B cell (primary cell): ENCODE measurements around the gene FALEC. TPM values are rescaled to one million over a fixed set of nuclear protein-coding genes. Genes with fewer than 3 reads are reported as not detected.

Experiments
- ATAC-seq: fragments of 200-7000 bp; cut with Tn5 transposase; one replicate; pipeline ENCODE4 v1.10.0; 2021; ENCODE audit warnings: low read depth, mild to moderate bottlenecking, moderate number of reproducible peaks, moderate library complexity
- CTCF ChIA-PET: fragments of 350-600 bp; sonication (Branson Sonifier 250); formaldehyde crosslinking; loops from one replicate; lab custom pipeline; 2021; ENCODE audit warnings: antibody characterized with exemption, inconsistent platforms; lab: Charles Lee
- POLR2A ChIA-PET: fragments of 350-600 bp; sonication (Branson Sonifier 250); formaldehyde crosslinking; loops from one replicate; lab custom pipeline; 2021; ENCODE audit warnings: antibody characterized with exemption; lab: Charles Lee
- DNase-seq: peaks from one replicate; pipeline ENCODE4 v3.0.0; 2013
- H2AFZ ChIP-seq: 2 replicates; pipeline ENCODE4 v1.6.1; 2012; ENCODE audit warnings: mild to moderate bottlenecking, low read depth, low read length; ENCODE audit not compliant: insufficient read depth, poor library complexity, severe bottlenecking
- H3K27ac ChIP-seq, 2 donors: 1 replicate in 1 of 2; 2 replicates in 1 of 2; pipeline ENCODE4 v1.5.1; 2012 to 2013; ENCODE audit warnings: low read length in 2 of 2, mild to moderate bottlenecking in 2 of 2, moderate library complexity in 1 of 2
- H3K27me3 ChIP-seq, 4 experiments: fragments of 200-600 bp in 1 of 4; sonication (generic) in 1 of 4; replicated peaks in 1 of 4; 1 replicate in 2 of 4; 2 replicates in 2 of 4; pipeline versions ENCODE4 v1.6.1 to v1.7.0; 2013 to 2016; ENCODE audit warnings: low read length in 3 of 4, mild to moderate bottlenecking in 2 of 4, mixed read lengths in 1 of 4, moderate library complexity in 1 of 4; ENCODE audit not compliant: insufficient read depth in 4 of 4, control insufficient read depth in 3 of 4; ENCODE audit errors: control extremely low read depth in 1 of 4
- H3K36me3 ChIP-seq, 2 experiments: replicated peaks in 1 of 2; 1 replicate in 1 of 2; 2 replicates in 1 of 2; pipeline versions ENCODE4 v1.6.1 to v1.7.1; 2013; ENCODE audit warnings: low read length in 1 of 2; ENCODE audit not compliant: insufficient read depth in 2 of 2, control insufficient read depth in 1 of 2; ENCODE audit errors: control extremely low read depth in 1 of 2, extremely low read depth in 1 of 2
- H3K4me1 ChIP-seq, 2 donors: fragments of 200-600 bp in 1 of 2; sonication (generic) in 1 of 2; 1 replicate in 1 of 2; 2 replicates in 1 of 2; pipeline versions ENCODE4 v1.5.1 to v1.6.1; 2013 to 2017; ENCODE audit warnings: low read length in 2 of 2; ENCODE audit not compliant: control insufficient read depth in 2 of 2, insufficient read depth in 2 of 2
- H3K4me2 ChIP-seq: replicated peaks from 2 replicates; pipeline ENCODE3; 2012; ENCODE audit warnings: mild to moderate bottlenecking, low read depth, low read length; ENCODE audit not compliant: poor library complexity, severe bottlenecking
- H3K4me3 ChIP-seq, 5 experiments: fragments of 200-600 bp in 1 of 5; sonication (generic) in 1 of 5; 1 replicate in 3 of 5; 2 replicates in 2 of 5; pipeline versions ENCODE4 v1.5.1 to v1.7.0; 2011 to 2016; ENCODE audit warnings: low read length in 4 of 5, mild to moderate bottlenecking in 4 of 5, low read depth in 2 of 5, control low read depth in 1 of 5, moderate library complexity in 1 of 5; ENCODE audit not compliant: insufficient read depth in 1 of 5; ENCODE audit errors: control extremely low read depth in 1 of 5, extremely low read depth in 1 of 5
- H3K79me2 ChIP-seq: fragments of 200-600 bp; sonication (generic); one replicate; pipeline ENCODE4 v1.6.0; 2016; ENCODE audit warnings: low read length; ENCODE audit not compliant: control insufficient read depth, insufficient read depth
- H3K9ac ChIP-seq: fragments of 200-600 bp; sonication (generic); 2 replicates; pipeline ENCODE4 v1.6.1; 2017; ENCODE audit warnings: mild to moderate bottlenecking, low read length, moderate library complexity
- H3K9me3 ChIP-seq, 3 donors: one replicate each; pipeline versions ENCODE4 v1.6.1 to v1.7.1; 2013; ENCODE audit warnings: low read length in 2 of 3; ENCODE audit not compliant: control insufficient read depth in 2 of 3, insufficient read depth in 1 of 3; ENCODE audit errors: control extremely low read depth in 1 of 3
- H4K20me1 ChIP-seq: 2 replicates; pipeline ENCODE4 v1.6.0; 2012; ENCODE audit warnings: mild to moderate bottlenecking, low read length; ENCODE audit not compliant: insufficient read depth, control insufficient read depth, poor library complexity, severe bottlenecking
- H3K27ac Mint-ChIP-seq: one replicate; pipeline ENCODE4 v1.8.0; 2021; ENCODE audit warnings: mixed read lengths
- H3K27me3 Mint-ChIP-seq: one replicate; pipeline ENCODE4 v1.8.0; 2021; ENCODE audit warnings: mixed read lengths
- H3K4me1 Mint-ChIP-seq: one replicate; pipeline ENCODE4 v1.8.0; 2021; ENCODE audit warnings: mixed read lengths
- H3K4me3 Mint-ChIP-seq: one replicate; pipeline ENCODE4 v1.8.0; 2021; ENCODE audit warnings: mixed read lengths
- H3K9me3 Mint-ChIP-seq: one replicate; pipeline ENCODE4 v1.8.0; 2022; ENCODE audit warnings: mixed read lengths; ENCODE audit not compliant: insufficient read depth
- CTCF ChIP-seq: fragments of 200-600 bp; IDR thresholded peaks from one replicate; pipeline ENCODE4 v1.8.0; 2022; ENCODE audit warnings: antibody characterized with exemption, mild to moderate bottlenecking
- EZH2 ChIP-seq: IDR thresholded peaks from 2 replicates; pipeline ENCODE4 v1.6.1; 2012; ENCODE audit warnings: borderline replicate concordance, low read depth, mild to moderate bottlenecking, moderate library complexity, low read length; ENCODE audit not compliant: insufficient read depth, poor library complexity, severe bottlenecking
- WGBS: methylation state at CpG from one replicate; pipeline ENCODE4 v1.1.5; 2013; ENCODE audit warnings: missing lambda C conversion rate; ENCODE audit not compliant: insufficient coverage; 5-methylcytosine and 5-hydroxymethylcytosine counted together
- intact Hi-C: fragments of 100-400 bp; cut with micrococcal nuclease; formaldehyde crosslinking; loops from one replicate; pipeline ENCODE4 v1.10.0; 2022
- polyA plus RNA-seq: library from polyadenylated mRNA; depleted of rRNA; stranded (reverse); fragments of >200 nt; gene quantifications from 2 replicates; pipeline ENCODE4 v1.2.3, GENCODE V29; 2012
- total RNA-seq, 2 donors: library from RNA; stranded (reverse); fragments of 120-200 nt in 1 of 2; gene quantifications; 1 replicate in 1 of 2; 2 replicates in 1 of 2; pipeline versions ENCODE4 v1.2.3 to v1.2.4, GENCODE V29; 2013 to 2022

Gene FALEC
- total and polyA plus RNA-seq, 2 donors (not counting 1 experiment from before 2014, with no cell fraction given), result 1.1 to 2.6 TPM

GRCh38 chr1:150578272-150579109 is 62.9 kb downstream of the FALEC start:
- H3K27me3 Mint-ChIP-seq, result no peaks in the 10 kb centered on the region
- intact Hi-C loops, result loop anchor here (1.0 kb wide), 4 partner anchors 16 to 51 kb away; partner anchors contain the start of gene ENSA
- POLR2A ChIA-PET, result interaction anchor here (0.9 to 11.2 kb wide), 6 partner anchors 8 to 215 kb away, joined by 3 to 371 read pairs (median 11); partner anchors contain the start of genes ENSA, RPRD2 and TARS2
- peak overlapping the region; percentile 97 for H3K27ac Mint-ChIP-seq
- peak overlapping the region; percentile 99 for H3K4me3 Mint-ChIP-seq
- WGBS, result under 1% methylated on average over 49 of the region's 50 CpGs
- Histone ChIP-seq H3K9me3 (no peaks in the 10 kb centered on the region), H3K27me3 (no peaks in the 10 kb centered on the region), H3K27ac (peak overlapping the region; percentile 86 to 97), H3K4me1 (peaks cover 36 to 44% of the 10 kb centered on the region in 2 donors), H4K20me1 (peaks cover 57% of the 10 kb centered on the region), H2AFZ (no peak overlapping the region), H3K9ac (peak overlapping the region; percentile 94), H3K4me2 (peak overlapping the region; percentile 86), H3K79me2 (peaks cover 75% of the 10 kb centered on the region), H3K4me3 (peak overlapping the region; percentile 76 to 100 (median 98)), H3K36me3 (peaks cover 0 to 55% of the 10 kb centered on the region in 2 experiments)
- ATAC-seq, result no peak
- DNase-seq, result peak; percentile 32
- peaks cover 56% of the 10 kb centered on the region for H3K4me1 Mint-ChIP-seq
- CTCF ChIA-PET, result interaction anchor here (1.7 to 19.2 kb wide), 5 partner anchors 7 to 50 kb away, joined by 7 to 497 read pairs (median 20); partner anchors contain the start of gene ENSA
- TF ChIP-seq CTCF (no peak), EZH2 (no peak)
- H3K9me3 Mint-ChIP-seq, result no peaks in the 10 kb centered on the region
